GM18858 (cell line): ENCODE results near the gene COCH.
A peak's percentile ranks its signal among the peaks of the same experiment; 100 is the strongest.
"Not testable (repeated sequence)": the region's sequence is repeated elsewhere in the genome, so short reads cannot be mapped to it uniquely, and the experiment has no call there.

Experiments
- ATAC-seq: cut with Tn5 transposase; IDR thresholded peaks from one replicate; pipeline ENCODE4 v1.9.1; 2021; ENCODE audit not compliant: unreplicated experiment

Gene COCH

DNA sequence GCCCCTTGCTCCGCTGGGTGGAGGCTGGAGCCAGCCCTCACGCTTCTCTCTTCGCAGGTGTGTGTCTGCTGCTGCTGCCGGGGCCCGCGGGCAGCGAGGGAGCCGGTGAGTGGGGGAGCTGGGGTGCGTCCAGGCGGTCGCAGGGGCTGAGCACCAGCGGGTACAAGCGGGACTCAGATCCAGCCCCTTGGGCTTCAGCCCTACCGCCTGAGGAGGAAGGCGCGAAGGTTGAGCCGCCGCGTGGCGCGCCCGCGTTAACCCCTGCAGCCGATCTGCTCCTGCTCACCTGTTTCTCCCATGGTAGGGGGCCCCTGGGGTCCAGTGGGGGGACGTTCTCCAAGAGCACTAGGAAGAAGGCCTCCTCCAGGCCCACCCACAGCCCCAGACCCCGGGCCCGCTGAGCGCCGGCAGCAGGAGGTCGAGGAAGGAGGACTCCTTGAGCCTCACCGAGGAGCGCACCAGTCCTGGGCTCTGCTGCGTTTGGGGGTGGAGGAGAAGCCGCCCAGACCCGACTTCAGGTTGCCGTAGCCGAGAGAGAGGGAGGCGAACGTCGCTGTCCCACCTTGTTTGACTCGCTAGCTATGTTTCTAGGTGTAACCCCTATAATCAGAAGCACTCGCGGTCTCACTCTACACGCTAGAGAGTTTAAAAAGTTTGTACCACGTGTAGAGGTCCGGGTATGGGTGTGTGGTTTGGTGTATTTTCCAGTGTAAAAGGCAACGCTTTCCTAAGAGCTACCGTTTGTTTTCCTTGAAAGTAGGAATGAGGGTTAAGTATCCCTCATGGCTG is 834 bp downstream of the COCH start:
- ATAC-seq = peak; percentile 9

DNA sequence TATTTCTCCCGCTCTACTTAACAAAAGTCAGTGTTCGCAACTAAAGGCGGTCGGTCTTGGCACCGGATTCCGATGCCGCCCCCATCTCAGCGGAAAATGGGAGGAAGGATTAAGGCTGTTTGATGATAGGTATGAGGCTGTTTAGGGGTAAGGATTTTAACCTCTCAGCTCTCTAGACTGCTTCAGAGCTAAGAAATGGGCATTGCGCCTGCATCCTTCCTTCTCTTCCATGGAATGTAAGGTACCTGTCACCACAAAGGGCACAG is 1.4 kb downstream of the COCH start:
- ATAC-seq = no peak

DNA sequence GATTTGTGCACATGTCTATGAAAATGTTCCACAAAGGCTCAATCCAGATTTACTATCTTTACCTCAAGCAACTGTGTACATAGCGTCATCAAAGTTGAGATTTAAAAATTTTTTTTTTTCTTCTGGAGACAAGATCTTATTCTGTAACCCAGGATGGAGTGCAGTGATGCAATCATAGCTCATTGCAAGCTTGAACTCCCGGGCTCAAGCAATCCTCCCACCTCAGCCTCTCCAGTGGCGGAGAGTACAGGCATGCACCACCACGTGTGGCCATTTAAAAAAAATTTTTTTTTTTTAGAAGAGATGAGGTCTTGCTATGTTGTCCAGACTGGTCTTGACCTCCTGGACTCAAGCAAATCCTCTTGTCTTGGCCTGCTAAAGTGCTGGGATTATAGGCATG is 2.3 kb downstream of the COCH start:
- ATAC-seq = no peak

DNA sequence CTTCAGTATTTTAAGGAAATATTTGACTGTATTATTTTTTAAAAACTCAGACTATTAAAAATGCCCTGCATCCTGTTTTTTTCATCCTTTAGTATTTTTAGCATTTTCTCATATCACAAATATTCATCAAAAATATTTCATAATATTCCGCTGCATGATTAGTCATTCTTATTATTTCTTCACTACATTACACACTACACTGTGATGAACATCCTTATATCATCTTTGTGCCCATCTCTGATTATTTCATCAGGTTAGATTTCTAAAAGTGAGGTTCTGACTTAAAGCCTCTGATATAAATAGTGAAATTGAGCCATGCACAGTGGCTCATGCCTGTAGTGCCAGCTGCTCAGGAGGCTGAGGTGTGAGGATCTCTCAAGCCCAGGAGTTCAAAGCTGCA is 8.1 kb downstream of the COCH start:
- ATAC-seq = no peak

DNA sequence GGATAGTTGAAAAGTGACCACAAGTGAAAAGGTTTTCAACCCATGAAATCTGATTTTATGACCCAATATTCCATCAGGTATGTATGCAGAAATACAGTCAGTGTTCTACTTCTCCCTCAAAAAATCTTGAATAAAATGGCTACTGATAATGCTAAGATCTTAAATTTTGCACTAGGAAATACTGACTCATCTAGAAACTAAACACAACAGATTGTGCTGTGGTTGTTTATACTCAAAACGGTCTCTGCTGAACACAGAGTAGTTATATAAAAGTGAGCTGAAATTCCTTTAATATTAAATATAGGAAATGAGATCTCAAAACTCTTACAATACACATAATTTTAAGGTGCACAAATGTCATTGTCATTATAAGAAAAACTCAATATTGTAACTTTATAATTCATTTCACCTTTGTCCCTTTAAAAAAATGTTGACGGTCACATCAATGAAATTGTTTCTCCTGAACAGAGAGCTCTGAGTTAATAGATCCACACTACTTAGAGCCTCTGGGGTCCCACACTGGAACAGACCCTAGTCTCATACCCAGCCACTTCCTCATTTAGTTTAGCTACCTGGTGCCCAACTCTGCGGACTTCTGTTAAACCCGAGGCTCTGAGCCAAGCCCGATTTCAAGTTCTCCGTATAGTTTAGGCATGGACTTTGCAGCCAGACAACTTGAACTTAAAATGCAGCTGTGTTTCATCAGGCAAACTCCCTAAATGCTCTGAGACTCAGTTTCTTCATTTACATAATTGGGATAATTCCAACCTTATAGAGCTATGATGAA is 9.3 kb downstream of the COCH start:
- ATAC-seq = peak; percentile 61

DNA sequence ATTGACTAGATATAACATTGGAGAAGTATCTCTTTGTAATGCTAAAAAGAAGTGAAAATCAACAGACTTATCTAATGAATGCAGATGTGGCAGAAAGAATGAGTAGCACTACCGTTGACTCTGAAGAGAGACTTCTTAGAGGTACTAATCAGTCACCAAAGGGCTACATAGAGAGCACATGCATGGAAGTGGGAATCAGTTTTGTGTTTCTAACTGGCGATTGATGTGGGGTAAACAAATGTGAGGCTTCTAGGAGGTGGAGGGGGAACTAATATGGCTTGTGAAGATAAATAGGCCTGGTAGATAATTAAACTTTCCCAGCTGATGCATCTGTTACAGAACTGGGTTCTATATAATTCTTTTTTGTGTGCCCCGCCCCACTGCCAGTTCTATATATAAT is 10.5 kb downstream of the COCH start:
- ATAC-seq = no peak

DNA sequence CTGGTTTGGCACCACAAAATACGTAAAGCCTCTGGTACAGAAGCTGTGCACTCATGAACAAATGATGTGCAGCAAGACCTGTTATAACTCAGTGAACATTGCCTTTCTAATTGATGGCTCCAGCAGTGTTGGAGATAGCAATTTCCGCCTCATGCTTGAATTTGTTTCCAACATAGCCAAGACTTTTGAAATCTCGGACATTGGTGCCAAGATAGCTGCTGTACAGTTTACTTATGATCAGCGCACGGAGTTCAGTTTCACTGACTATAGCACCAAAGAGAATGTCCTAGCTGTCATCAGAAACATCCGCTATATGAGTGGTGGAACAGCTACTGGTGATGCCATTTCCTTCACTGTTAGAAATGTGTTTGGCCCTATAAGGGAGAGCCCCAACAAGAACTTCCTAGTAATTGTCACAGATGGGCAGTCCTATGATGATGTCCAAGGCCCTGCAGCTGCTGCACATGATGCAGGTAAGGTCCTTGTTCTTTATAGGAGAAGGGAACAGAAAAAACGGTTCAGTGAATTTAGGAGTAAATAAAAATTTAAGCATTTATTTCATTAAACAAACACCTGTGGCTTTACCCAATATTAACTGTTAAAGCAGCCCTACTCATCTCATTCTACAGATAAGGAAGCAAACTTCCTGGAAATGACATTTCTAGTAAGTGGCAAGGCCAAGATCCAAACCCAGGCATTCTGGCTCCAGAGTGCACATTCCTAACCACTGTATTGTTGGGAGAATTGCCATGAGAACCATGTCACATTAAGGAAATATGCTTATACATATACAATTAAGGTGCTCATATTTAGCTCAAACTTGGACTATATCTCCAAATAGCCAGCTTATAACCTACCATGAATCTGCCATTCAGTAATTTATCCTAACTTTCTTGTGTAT is 11.7 kb downstream of the COCH start:
- no peak for ATAC-seq

DNA sequence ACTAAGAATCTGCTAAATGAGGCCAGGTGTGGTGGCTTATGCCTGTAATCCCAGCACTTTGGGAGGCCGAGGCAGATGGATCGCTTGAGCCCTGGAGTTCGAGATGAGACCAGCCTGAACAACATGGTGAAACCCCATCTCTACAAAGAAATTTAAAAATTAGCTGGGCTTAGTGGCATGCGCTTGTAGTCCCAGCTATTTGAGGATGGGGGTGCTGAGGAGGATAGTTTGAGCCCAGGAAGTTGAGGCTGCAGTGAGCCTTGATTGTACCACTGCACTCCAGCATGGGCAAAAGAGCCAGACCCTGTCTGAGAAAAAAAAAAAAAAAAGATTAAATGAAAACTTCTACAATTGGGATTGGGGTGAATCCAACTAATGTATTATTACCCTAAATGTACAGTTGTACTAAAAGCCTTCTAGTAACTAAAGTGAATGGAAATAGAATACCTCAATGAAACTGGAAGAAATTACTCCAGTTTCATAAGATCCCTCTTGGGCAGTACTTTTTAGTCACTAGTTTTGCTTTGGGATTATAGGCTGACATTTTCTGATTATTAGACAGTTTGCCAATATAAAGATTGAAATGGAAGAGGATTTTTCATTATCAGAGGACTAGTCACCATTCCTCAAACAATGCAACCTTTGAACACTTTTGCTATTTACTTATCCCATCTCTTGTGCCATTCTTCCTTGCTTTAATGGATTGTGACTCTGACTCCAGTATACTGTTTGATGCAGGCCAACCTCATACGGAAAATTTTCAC is 14.3 kb downstream of the COCH start:
- no peak for ATAC-seq

DNA sequence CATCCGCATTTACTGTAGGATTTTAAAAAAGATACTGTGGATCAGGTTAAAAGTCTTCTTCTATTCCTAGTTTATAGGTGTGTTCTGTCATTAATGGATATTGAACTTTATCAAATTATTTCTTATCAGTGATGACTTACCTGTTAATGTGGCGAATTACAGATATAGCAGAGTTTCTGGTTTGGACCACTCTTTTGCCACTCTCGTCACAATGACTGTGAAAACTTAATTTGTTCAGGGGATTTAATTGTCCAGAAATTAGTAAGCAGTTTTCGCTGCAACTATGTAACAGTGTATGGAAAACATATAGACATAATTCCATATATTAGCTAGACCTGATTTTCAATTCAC is 14.9 kb downstream of the COCH start:
- ATAC-seq = no peak

DNA sequence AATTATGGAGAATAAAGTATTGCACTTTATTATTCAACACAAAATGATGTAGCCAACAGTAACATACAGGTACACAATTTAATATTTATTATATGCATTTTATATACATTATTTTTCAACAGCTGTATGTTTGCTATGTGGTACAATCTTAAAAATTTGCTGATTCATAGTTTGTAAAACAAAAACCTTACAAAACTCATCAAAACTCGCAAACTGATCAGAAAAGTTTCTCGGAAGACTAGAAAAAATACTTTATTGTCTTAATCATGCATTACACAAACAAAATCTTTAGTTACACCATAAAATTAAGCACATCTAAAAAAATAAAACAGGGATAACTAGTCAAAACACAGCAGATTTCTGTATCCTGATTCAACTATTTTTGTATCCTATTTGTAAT is 19.5 kb downstream of the COCH start:
- no peak for ATAC-seq

DNA sequence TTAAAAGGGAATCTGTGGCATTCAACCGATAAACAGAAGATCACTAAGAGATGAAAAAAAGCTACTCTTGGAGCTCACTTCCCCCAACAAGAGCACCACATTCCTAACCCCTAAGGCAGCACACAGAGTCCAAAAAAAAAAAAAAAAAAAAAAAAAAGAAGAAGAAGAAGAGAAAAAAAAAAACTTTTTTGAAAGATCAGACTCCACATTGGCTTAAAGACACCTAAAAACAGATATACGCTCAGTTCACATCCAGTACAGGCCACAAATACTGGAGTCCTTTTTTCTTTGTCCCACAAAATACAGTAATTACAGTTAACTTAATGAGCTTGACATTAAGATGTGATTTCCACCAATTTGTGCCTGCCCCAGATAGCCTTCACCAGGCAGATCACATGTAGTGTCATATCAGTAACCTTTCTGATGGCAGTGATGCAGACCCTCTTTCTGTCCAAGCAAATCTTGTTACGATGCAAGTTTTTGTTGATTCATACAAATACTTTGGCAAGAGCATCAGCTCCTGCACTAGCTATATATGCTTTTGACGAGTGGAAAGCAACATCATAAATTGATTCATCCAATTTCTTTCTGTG is 20.7 kb downstream of the COCH start:
- no peak for ATAC-seq

DNA sequence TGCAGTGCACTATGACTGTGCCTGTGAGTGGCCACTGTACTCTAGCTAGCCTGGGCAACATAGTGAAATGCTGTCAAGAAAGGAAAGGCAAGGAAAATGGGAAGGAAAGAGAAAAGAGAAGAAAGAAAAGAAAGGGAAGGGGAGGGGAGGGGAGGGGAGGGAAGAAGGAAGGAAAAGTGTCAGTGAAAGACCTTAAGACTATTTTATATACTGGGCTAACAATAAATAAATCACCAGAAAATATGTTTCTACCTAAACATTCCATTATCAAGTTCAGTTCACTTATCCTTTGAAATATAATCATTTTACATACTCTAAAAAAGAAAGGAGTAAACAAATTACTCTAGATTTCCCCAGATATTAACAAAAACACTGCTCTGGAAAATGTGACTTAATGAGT is 22.1 kb downstream of the COCH start:
- no peak for ATAC-seq

DNA sequence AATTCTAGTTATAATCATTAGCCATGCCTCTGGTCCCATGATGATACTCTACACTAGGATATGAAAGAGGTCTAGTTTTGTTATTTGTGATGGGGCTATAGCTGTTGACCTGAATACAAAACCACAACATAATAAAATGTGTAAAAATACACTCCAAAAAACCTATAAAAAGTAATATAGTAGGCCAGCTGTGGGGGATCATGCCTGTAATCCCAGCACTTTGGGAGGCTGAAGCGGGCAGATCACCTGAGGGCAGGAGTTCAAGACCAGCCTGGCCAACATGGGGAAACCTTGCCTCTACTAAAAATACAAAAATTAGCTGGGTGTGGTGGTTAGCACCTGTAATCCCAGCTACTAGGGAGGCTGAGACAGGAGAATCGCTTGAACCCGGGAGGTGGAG is 22.8 kb downstream of the COCH start:
- not testable (repeated sequence) for ATAC-seq

DNA sequence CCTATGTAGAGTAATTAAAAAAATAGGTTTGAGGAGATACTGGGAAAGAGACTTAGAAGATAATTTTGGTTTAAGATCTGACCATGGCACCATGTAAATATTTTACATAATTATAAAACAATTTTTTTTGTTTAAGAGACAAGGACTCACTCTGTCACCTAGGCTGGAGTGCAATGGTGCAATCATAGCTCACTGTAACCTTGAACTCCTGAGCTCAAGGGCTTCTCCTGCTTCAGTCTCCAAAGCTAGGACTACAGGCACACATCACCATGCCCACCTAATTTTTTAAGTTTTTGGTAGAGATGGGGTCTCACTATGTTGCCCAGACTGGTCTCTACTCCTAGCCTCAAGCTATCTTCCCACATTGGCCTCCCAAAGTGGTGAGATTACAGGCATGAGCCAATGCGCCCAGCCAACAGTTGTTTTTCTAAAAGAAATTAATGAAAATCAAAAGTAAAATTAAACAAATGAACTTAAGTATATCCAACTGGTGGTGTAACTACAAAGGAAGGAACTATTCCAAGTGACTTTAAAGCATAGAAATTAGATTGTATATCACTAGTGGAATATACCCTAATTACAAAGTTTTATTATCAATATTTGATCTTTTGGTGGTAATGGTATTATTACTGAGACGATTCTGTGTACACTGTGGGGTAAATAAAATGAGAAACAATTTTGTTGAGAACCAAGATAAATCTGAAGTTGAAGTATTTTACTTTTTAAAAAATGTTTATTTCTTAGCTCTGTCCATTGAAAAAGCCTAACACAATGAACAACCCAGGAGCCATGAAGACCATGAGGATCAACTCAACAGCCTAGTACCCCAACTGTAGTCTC is 29.1 kb downstream of the COCH start:
- ATAC-seq = no peak

DNA sequence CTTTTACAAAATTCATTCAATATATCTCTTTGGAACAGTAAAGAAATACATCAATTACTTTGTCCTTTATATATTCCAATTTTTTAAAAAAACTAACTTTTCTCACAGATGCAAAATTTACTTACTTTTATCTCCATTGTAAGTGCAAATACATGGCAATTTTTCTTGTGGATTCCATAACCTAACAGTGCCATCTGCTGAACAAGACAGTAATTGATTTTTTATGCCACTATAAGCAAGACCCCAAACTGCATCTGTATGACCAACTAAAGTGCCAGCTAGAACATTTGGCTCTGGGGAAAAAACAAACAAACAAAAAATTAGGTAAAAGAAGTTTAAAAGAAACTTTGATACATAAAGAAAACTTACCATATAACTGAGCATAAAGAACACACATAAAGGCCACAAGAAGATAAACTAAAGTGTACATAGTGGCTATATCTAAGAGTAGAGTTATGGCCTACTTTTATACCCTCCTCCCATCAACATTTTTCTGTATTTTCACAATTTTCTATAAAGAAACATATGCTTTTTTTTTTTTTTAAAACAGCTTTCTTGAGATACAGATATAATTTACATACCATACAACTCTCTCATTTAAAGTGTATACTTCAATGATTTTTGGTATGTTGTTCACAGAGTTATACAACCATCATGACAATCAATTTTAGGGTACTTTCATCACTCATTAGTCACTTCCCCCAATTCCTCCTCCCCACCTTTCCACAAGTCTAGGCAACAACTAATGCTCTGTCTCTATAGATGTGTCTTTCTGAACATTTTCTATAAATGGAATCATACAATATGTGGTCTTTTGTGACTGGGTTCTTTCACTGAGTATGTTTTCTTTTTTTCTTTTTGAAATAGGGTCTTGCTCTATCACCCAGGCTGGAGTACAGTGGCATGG is 32.6 kb downstream of the COCH start:
- no peak for ATAC-seq

DNA sequence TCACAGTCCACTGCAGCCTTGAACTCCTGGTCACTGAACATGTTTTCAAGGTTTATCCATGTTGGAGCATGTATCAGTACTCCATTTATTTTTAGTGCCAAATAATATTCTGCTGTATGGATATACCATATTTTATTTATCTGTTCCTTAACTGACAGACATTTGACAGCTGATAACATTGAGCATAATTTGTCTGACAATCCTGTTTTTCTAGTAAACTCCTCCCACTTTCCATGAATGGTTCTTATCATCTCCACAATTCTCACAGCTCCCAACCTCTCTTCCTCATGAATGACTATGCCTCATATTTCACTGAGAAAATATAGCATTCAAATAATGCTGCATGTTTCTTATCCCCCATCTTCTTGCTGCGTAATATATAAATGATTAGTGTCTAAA is 33.3 kb downstream of the COCH start:
- no peak for ATAC-seq

DNA sequence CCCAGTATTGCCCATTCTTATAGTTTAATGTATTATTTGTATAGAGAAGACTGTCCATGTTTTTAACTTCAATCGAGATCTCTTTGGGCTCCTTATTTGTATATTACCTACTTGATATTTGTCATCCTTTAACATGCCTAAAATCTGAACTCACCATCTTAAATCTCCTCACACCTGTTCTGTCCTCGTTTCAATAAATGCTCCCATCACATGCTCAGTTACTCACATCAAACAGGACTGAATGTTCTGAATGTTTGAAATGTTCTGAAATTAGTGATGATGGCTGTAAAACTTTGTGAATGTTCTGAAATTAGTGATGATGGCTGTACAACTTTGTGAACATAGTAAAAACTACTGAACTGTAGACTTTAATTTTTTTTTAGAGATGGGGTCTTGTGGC is 34.5 kb downstream of the COCH start:
- ATAC-seq = no peak

DNA sequence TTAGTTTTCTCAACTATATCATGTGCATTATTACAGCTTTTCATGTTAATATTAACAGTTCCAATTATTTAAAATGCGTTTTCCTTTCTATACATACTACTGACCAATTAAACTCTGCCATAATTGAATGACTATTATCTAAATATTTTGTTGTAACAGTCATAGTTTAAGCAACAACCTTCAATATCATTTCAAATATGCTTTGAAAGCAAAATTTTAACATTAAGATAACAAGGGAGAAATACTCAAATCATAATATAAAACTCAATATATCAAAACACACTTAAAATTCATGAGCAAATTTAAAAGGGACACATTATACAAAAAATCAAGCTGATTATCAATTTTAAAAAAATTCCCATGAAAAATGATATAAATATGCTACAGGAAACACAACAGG is 40.5 kb downstream of the COCH start:
- no peak for ATAC-seq

DNA sequence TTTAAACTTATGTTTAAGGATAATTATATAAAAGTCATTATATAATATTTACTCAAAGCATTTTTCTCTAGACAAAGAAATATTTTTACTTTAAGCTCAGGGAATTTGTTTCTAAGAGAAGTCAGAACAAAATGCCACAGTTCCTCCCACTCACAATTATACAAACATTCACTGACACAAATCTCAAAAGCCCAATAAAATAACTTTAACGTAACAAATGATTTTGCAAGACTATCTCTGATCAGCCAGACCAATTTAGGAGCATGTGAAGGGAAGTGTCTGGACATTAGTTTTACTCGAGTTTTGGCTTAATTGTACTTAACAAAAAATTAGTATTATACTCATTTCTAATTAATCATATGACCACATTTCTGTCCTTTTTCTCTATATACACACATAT is 41.2 kb downstream of the COCH start:
- ATAC-seq = no peak
